CD4-positive, alpha-beta T cell treated with Interleukin-6 at 100 ng/mL for 8 hours (primary cell): Measurements from ENCODE around the gene TMEFF2.
"Not testable (repeated sequence)": the region's sequence is repeated elsewhere in the genome, so short reads cannot be mapped to it uniquely, and the experiment has no call there.

Experiments
- DNase-seq: peaks from one replicate; pipeline ENCODE4 v3.0.0-alpha.2; 2020; ENCODE audit warnings: mixed read lengths, low spot score

The TMEFF2 gene

DNA sequence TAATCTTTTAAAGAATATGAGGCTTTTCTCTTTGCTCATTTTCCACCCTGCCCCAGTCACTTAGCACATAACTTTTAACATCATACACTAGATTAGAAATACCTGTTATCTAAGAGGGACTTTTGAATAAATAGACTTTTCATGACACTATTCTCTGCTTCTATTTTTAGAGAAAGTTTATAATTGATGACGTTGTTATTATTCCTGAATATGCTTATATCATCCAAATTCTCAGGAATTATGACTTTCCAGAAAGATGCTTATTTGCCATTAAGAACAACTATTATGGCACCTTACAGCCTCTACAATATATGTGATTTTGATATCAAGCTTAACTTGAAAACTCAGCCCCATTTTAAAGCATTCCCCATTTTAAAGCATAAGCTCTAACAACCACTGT lies 11.4 kb downstream of the TMEFF2 start:
- DNase-seq, result no peak

DNA sequence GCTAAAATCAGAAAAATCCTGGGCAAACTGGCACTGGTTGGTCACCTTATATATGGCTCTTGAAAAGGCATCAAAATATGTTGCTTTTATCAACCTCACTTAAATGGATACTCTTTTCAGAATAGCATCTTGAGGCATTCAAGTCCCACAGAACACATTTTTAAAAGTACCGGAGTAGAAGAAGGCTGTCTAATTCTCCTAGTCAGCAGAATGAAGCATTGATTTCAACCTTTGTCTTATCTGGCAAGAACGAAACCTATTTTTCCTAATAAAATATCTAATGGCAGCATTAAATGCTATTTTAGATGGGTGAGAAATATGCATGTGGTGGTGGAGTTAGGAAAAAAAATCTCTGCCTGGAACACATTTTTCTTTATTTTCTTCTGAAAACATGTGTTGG lies 27.8 kb downstream of the TMEFF2 start:
- DNase-seq, result no peak

GRCh38 chr2:192165842-192166241 lies 28.9 kb downstream of the TMEFF2 start:
- no peak for DNase-seq

- DNase-seq, result peak; percentile 57
Observed at GRCh38 chr2:192162392-192163042, 32.2 kb downstream of the TMEFF2 start.

DNA sequence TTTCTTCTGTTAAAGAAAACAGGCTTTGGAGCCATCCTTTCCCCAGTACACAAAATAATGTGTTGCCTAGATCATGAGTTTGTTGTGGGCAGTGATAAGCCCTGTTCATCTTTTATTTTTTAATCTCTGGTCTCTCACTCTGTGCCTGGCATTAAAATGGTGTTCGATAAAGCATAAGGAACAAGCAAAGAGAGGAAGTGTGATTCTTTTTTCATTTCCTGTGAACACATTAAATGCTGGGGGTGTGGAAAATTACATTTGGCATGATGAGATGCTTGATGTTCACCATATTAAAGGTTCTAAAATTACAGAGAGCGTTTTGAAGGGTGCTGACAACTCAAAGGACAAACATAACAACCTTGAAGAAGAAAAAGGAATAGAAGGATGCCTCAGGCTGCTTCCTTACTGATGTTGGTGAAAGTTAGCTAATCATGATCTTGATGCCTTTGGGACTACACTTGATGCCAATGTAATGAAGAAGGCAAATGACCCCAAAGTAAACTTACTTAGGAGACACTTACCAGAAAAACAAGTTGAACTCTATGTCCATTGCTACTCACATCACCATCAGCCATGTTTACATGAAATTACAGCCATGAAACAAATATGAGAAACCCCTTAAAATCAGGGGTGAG lies 33.0 kb downstream of the TMEFF2 start:
- DNase-seq, result no peak

- no peak for DNase-seq
Observed at GRCh38 chr2:192159736-192160135, 35.0 kb downstream of the TMEFF2 start.

GRCh38 chr2:192159208-192159607 lies 35.5 kb downstream of the TMEFF2 start:
- DNase-seq, result no peak

DNA sequence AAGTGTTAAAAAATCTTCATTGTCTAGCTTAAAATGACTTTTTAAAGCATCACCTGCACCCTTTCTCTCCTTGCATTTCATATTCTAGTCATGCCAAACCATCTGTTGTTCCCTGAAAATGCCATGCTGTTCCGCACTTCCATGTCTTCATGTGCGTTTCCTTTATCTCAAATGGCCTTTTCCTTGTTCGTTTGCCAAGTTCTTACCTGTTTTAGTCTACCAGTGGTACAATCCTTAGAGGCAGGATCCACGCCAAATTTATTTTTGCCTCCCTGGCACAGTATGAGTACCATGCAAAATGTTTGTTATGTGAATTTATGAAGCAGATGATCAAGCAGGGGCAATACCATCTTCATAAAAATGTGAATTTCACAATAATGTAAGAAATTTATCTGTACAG lies 37.0 kb downstream of the TMEFF2 start:
- DNase-seq, result no peak

DNA sequence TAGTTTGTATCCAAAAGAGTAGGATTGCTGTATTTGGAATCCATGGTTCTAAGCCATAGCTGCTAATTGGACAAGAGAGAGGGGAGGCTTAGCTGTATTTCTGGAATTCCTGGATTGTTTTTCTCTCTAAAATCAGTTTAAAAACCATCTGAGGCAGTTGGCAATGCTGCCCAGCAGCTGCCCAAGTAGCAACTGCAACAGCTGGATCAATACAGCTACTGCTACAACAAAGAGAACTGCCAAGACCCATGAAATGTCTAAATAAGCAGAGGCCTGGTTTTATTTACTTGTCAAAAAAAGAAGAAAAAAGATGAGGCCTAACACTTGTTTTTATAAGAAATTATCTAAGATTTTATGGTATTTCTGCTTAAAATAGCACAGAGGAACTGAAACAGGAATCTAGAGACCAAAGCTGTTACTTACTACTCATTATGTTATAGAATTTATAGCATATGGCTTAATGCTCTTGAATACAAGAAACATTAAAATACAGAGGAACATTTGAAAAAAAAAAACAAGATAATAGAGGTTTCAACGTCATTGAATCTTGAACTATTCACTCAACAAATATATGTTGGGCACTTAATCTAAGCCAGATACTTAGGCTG lies 39.1 kb downstream of the TMEFF2 start:
- no peak for DNase-seq

GRCh38 chr2:192153561-192153960 lies 41.2 kb downstream of the TMEFF2 start:
- no peak for DNase-seq

DNA sequence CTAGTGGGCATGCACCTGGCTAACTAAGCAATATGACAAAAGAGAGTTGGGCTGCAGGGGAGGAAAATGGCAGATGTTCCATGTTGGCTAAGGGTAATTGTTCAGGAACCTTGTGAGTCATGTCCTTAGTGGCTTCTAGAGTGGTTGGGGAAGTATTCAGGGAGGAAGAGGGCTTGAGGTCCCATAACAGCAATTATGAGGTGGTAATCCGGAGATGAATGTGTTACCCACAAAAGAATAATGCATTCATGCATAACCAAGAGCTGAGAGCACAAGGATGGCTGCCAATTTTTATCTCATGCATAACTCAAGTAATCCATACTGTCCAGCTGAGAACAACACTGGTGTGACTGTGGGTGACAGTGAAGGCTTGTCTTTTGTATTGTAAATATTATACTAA lies 42.9 kb downstream of the TMEFF2 start:
- no peak for DNase-seq

GRCh38 chr2:192150166-192150565 lies 44.6 kb downstream of the TMEFF2 start:
- no peak for DNase-seq

DNA sequence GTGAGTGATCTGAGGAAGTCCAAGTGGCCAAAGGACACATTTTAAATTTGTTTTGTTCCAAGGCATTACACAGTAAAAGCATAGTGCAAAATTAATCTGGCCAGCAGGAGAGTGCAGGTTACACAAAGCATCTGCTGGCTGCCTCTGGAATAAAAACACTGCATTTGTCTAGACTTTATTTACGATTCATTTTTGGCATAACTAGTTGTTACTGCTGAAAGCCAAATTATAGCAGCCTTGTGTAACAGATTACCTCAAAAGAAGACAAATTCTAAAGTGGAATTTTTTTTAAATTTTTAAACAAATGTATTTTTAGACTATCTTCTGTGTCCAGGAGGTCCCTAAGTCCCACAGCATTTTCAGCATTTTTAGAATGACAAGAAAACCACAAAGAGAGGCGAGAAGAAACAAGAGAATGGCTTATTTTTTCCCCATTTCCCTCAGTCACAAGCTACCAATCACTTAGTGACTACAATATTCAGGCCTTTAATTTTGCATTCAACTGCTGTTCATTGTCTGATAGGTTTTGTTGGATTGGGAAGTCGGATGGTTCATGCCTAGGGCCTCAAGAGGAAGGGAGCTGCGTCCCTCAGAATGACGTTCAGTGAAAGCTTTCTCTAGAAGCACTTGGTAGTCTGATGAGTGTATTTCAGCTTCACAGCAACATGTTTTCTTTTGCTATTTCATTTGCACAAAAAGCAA lies 46.0 kb downstream of the TMEFF2 start:
- no peak for DNase-seq

DNA sequence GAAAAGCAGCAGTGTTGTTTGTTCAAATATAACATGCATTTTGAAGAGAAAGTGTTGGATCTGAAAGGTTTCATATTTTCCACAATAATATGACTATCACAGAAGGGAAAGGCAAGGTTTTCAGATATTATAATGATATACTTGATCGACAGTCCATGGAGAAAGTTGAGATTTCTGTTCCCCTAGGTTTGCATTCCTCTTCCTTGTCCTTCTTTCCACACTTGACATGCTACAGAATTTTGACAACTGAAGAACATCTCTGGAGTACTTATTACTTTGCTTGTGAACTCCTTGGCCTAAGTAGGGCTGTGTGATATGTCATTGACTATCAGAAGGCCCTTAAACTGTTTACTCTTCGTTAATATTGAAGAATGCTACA lies 46.5 kb downstream of the TMEFF2 start:
- no peak for DNase-seq

- DNase-seq, result no peak
Observed at GRCh38 chr2:192146069-192147015, 48.4 kb downstream of the TMEFF2 start.

GRCh38 chr2:192145496-192145895 lies 49.2 kb downstream of the TMEFF2 start:
- no peak for DNase-seq

DNA sequence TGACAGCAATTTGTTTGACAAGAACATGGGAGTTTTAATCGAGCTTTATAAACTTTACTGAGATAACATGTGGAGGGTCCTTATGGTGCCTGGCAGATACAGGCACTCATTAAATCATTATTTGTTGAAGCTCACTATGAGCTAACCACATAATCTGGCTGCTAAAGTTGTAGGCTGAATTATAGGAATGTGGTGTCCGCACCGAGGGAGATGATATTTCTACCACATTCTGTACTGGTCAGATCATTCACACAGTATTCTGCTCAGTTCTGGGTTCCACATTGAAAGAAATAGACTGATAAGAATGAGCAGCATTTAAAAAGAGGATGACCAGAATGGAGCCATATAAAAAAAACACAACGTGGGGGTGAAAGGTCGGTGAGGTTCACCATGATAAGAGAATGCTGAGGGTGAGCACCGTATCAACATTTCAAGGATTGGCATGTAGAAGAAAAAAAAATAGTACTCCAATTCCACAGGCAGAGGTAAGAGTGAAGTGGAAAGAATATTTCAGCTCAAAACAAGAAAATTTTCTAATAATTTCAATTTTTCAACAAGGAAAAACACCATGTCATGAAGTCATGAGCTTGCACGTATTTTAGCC lies 54.4 kb downstream of the TMEFF2 start:
- DNase-seq, result no peak

GRCh38 chr2:192139813-192140212 lies 54.9 kb downstream of the TMEFF2 start:
- DNase-seq, result no peak

DNA sequence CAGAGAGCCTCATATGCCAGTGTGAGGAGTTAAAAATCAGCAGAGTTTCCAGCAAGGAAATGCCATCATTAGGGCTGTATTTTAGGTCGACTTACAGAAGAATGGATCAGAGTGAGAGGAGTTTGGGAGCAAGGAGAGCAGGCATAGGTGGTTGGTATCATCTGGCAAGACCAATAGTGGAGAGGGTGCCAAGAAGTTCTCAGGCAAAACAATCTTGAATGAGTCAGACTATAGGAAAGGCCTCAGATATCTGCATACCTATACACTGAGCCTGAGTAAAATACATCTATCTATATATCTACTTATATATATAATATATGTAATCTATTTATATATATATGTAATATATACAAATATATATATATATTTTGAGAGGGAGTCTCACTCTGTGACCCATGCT lies 57.3 kb downstream of the TMEFF2 start:
- no peak for DNase-seq

DNA sequence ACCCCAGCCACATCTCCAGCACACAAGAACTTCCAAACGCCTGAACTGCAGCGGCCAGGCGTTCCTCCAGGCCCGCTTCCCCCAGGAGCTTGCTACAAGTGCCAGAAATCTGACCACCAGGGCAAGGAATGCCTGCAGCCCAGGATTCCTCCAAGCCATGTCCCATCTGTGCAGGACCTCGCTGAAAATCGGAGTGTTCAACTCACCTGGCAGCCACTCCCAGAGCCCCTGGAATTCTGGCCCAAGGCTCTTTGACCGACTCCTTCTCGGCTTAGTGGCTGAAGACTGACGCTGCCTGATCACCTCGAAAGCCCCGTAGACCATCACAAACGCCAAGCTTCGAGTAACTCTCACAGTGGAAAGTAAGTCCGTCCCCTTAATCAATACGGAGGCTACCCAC lies 62.1 kb downstream of the TMEFF2 start:
- not testable (repeated sequence) for DNase-seq

GRCh38 chr2:192130312-192130711 lies 64.4 kb downstream of the TMEFF2 start:
- not testable (repeated sequence) for DNase-seq

DNA sequence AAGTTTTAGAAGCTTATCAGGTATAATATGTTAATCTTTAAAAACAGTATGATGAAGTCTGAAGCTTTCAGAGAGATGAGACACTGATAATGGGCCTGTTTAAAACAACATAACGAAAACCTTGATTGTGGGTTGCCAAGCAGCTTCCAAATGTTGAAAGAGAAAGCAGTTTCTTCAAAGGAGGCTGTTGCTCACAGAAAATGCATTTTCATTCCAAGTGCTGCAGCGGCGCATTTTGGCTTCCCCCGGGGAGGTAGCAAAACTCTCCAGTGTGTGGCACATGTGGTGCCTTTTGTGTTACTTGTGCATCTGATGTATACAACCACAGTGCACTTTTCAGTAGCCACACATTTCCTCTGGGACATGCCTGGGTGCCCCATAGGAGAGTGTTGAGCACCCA lies 66.1 kb downstream of the TMEFF2 start:
- no peak for DNase-seq
